Loucy (cell line): ENCODE measurements around the gene KDELR1.

Experiments
- CTCF ChIP-seq: fragments of 200-600 bp; sonication (generic); conservative IDR thresholded peaks from 2 replicates; pipeline ENCODE4 v1.5.1; 2014; ENCODE audit warnings: mild to moderate bottlenecking, antibody characterized with exemption, low read length
- EZH2phosphoT487 ChIP-seq: fragments of 200-600 bp; IDR thresholded peaks from 2 replicates; pipeline ENCODE4 v1.6.1; 2018; ENCODE audit warnings: antibody characterized with exemption, mild to moderate bottlenecking, moderate library complexity, borderline replicate concordance

- TF ChIP-seq CTCF (no peak), EZH2phosphoT487 (no peak)
Observed at GRCh38 chr19:48371367-48371766, 20.0 kb downstream of the KDELR1 start.
